OCI-LY7 (cell line): ENCODE data around the gene MLPH.

Experiments
- CTCF ChIP-seq: fragments of 200-600 bp; sonication (generic); conservative IDR thresholded peaks from 2 replicates; pipeline ENCODE4 v1.5.1; 2014; ENCODE audit warnings: mild to moderate bottlenecking, antibody characterized with exemption, low read length, moderate library complexity, mixed read lengths
- EZH2phosphoT487 ChIP-seq: fragments of 200-600 bp; sonication (generic); IDR thresholded peaks from 2 replicates; pipeline ENCODE4 v1.6.1; 2018; ENCODE audit warnings: low read depth, borderline replicate concordance, mild to moderate bottlenecking, mixed run types, antibody characterized with exemption, low read length, moderate library complexity, mixed read lengths

GRCh38 chr2:237564526-237565131 lies 77.6 kb downstream of the MLPH start:
- TF ChIP-seq CTCF = no peak
- no peak for TF ChIP-seq EZH2phosphoT487
